ENCODE results near the gene IFNB1.

IFNB1 gene

DNA sequence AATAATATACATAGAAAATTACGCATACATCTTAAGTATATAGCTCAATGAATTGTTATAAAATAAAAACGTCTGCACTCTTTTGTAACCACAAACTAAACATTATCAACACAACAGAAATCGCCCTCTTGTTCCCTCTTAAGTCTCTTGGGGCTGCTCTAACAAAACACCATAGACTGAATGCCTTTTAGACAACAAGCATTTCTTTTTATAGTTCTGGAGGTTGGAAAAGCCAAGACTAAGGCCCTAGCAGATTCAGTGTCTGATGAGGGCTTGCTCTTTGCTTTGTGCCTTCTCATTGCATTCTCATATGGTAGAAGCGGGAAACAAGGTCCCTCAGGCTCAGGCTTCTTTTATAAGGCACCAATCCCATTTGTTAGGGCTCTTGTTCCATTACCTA is 4.9 kb upstream of the IFNB1 start:
- Histone ChIP-seq H3K36me3 (no peaks in the 10 kb centered on the region), H3K4me3 (ENCODE audit: low read depth, low read length) (no peak overlapping the region), H3K27ac (no peak overlapping the region), H3K27me3 (ENCODE audit: insufficient read depth, low read depth, severe bottlenecking) (peaks cover 2% of the 10 kb centered on the region), H3K9me3 (ENCODE audit: severe bottlenecking) (no peaks in the 10 kb centered on the region)
- no peak for DNase-seq
- TF ChIP-seq, protein P1, sequence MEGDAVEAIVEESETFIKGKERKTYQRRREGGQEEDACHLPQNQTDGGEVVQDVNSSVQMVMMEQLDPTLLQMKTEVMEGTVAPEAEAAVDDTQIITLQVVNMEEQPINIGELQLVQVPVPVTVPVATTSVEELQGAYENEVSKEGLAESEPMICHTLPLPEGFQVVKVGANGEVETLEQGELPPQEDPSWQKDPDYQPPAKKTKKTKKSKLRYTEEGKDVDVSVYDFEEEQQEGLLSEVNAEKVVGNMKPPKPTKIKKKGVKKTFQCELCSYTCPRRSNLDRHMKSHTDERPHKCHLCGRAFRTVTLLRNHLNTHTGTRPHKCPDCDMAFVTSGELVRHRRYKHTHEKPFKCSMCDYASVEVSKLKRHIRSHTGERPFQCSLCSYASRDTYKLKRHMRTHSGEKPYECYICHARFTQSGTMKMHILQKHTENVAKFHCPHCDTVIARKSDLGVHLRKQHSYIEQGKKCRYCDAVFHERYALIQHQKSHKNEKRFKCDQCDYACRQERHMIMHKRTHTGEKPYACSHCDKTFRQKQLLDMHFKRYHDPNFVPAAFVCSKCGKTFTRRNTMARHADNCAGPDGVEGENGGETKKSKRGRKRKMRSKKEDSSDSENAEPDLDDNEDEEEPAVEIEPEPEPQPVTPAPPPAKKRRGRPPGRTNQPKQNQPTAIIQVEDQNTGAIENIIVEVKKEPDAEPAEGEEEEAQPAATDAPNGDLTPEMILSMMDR (IDR thresholded peaks at IDR 0.05; ENCODE audit: low read depth, low read length) = no peak

DNA sequence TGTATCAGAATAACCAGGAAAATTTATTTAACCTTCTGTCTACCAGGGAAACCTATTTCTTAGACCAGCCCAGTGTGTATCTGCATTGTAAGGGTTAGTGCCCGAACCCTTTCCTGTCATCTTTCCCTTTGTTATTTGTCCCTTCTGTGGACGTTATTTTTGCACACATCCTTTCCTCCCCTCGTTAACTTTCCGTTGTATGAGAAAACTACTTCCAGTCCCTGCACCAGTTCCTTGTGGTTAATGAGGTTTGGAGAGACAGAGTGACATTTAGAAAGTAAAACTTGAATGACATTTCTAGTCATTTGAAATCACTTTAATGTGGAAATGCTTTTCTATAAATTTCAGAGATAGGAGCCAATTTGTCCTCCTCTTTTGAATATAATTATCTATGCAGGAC is 4.3 kb upstream of the IFNB1 start:
- H3K27me3 ChIP-seq (ENCODE audit: insufficient read depth, low read depth, severe bottlenecking) = peaks cover 2% of the 10 kb centered on the region
- no peak overlapping the region for H3K4me3 ChIP-seq (ENCODE audit: low read depth, low read length)
- DNase-seq = no peak
- no peaks in the 10 kb centered on the region for H3K36me3 ChIP-seq
- H3K27ac ChIP-seq = no peak overlapping the region
- TF ChIP-seq, protein P1 (IDR thresholded peaks at IDR 0.05; ENCODE audit: low read depth, low read length) = no peak
- no peaks in the 10 kb centered on the region for H3K9me3 ChIP-seq (ENCODE audit: severe bottlenecking)

DNA sequence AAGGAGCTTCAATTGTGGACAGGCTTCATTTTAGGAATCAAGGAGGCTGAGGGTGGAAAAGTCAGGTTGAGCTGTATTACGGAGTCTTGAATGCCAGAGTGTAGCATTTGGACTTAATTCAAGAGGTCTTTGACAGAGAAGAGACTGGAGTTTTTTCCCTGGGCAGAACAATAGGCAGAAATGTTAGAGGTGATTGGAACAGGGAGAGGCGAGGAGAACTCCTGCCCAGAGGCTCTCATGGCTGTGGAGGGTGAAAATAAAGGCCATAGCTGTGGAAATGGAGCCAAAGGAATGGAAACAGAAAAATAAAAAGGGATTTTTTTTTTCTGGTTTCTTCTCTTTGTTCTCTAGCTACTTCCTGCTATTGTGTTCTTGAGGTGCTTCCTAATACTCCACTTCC is 3.7 kb upstream of the IFNB1 start:
- H3K9me3 ChIP-seq (ENCODE audit: severe bottlenecking) = no peaks in the 10 kb centered on the region
- H3K36me3 ChIP-seq = no peaks in the 10 kb centered on the region
- no peak for DNase-seq
- no peak overlapping the region for H3K27ac ChIP-seq
- H3K27me3 ChIP-seq (ENCODE audit: insufficient read depth, low read depth, severe bottlenecking) = peaks cover 2% of the 10 kb centered on the region
- no peak overlapping the region for H3K4me3 ChIP-seq (ENCODE audit: low read depth, low read length)
- TF ChIP-seq, protein P1 (IDR thresholded peaks at IDR 0.05; ENCODE audit: low read depth, low read length) = no peak

GRCh38 chr9:21080793-21081192 is 3.1 kb upstream of the IFNB1 start:
- no peak for DNase-seq
- H3K27me3 ChIP-seq (ENCODE audit: insufficient read depth, low read depth, severe bottlenecking) = peaks cover 2% of the 10 kb centered on the region
- no peak overlapping the region for H3K4me3 ChIP-seq (ENCODE audit: low read depth, low read length)
- H3K9me3 ChIP-seq (ENCODE audit: severe bottlenecking) = no peaks in the 10 kb centered on the region
- no peaks in the 10 kb centered on the region for H3K36me3 ChIP-seq
- H3K27ac ChIP-seq = no peak overlapping the region
- TF ChIP-seq, protein P1 (IDR thresholded peaks at IDR 0.05; ENCODE audit: low read depth, low read length) = no peak

DNA sequence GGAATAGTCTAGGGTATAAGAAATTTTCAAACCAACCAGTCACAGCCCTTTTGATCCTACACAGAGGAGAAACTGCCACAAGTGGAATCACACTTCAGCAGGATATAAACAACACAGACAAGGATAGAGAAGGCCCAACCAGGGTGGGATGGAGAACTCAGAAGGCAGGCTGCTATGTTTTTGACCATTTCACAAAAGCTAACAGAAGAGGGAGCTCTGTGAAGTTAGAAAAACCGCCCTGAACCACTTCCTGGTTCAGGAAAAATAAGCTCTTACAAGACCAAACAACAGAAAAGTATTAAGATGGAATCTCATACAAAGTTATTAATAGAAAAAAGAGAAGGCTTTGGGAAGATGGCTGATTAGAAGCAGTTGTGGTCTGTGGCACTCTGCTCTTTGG is 960 bp upstream of the IFNB1 start:
- H3K36me3 ChIP-seq = no peaks in the 10 kb centered on the region
- no peak overlapping the region for H3K4me3 ChIP-seq (ENCODE audit: low read depth, low read length)
- H3K27me3 ChIP-seq (ENCODE audit: insufficient read depth, low read depth, severe bottlenecking) = peaks cover 2% of the 10 kb centered on the region
- DNase-seq = no peak
- H3K27ac ChIP-seq = no peak overlapping the region
- TF ChIP-seq, protein P1 (IDR thresholded peaks at IDR 0.05; ENCODE audit: low read depth, low read length) = no peak
- no peaks in the 10 kb centered on the region for H3K9me3 ChIP-seq (ENCODE audit: severe bottlenecking)

DNA sequence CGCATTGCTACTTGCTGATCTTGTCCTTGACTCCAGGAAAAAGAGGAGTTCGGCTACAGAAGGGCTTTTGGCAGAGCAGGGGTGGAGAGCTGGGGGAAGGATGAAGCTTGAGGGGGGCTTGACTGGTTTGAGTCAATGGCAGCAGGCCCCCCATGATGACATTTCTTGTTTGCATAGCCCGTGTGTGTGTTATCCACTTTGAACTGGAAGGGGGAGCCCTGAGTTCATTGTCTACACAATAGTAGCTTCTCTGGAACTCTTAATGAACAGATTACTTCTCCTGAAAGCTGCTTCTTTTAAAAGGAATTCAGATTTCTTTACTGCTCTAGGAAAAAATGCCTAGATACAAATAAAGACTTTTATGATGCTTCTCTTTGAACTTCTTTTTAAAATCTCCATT is 2.3 kb downstream of the IFNB1 start:
- H3K9me3 ChIP-seq (ENCODE audit: severe bottlenecking) = no peaks in the 10 kb centered on the region
- no peak overlapping the region for H3K4me3 ChIP-seq (ENCODE audit: low read depth, low read length)
- no peaks in the 10 kb centered on the region for H3K27me3 ChIP-seq (ENCODE audit: insufficient read depth, low read depth, severe bottlenecking)
- TF ChIP-seq, protein P1 (IDR thresholded peaks at IDR 0.05; ENCODE audit: low read depth, low read length) = no peak
- no peaks in the 10 kb centered on the region for H3K36me3 ChIP-seq
- no peak overlapping the region for H3K27ac ChIP-seq
- DNase-seq = no peak
